SK-MEL-5 (cell line): ENCODE measurements around the gene LGALS8. TPM values are rescaled to one million over a fixed set of nuclear protein-coding genes. Genes with fewer than 3 reads are reported as not detected.
"Not testable (repeated sequence)": the region's sequence is repeated elsewhere in the genome, so short reads cannot be mapped to it uniquely, and the experiment has no call there.

Experiments used
- DNase-seq: peaks from one replicate; pipeline ENCODE4 v3.0.0-alpha.2; 2016; ENCODE audit warnings: low read depth, low spot score
- in situ Hi-C: cut with HindIII; loops from 2 replicates; pipeline ENCODE4 v1.10.0; 2016; ENCODE audit warnings: low sequenced_read_pairs, high pct_unique_total_duplicates, low pct_unique_long_range_greater_than_20kb
- total RNA-seq: library from RNA; depleted of rRNA; stranded (reverse); fragments of >200 nt; shearing (Covaris generic); gene quantifications from 2 replicates; pipeline ENCODE4 v1.2.3, GENCODE V29; 2014; rRNA removed

LGALS8 gene
- total RNA-seq, 1 experiment from 2014 or later, result 60.4 TPM

DNA sequence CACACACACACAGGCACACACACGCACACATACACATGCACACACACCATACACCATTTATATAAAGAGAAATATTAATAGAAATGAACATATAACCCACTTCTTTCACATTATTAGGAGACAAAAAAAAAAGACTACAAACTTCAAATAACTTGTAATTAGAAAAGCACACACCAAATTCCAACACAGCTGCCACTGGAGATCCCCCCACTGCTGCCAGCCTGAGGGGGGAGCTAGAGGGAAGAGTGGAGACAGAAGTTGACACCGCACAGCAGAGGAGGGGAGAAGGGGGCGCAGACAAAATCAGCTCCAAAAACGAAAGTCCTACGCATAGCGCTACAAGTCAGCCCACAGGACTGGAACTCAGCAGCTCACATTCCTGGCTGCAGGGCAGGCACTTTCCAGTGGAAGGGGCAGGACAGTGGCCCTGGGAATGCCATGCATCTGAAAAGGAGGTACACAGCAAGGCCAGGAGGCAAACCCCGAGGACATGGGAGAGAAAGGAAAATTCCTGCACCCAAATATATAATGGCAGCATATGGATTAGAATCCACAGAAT, 36.5 kb downstream of the LGALS8 start:
- DNase-seq, result no peak
- in situ Hi-C loops, result no loop called here

GRCh38 chr1:236561976-236562375, 38.2 kb downstream of the LGALS8 start:
- in situ Hi-C loops, result no loop called here
- DNase-seq, result no peak

- DNase-seq, result no peak
- in situ Hi-C loops, result no loop called here
These were observed 41.7 kb downstream of the LGALS8 start for GRCh38 chr1:236565530-236565929.

DNA sequence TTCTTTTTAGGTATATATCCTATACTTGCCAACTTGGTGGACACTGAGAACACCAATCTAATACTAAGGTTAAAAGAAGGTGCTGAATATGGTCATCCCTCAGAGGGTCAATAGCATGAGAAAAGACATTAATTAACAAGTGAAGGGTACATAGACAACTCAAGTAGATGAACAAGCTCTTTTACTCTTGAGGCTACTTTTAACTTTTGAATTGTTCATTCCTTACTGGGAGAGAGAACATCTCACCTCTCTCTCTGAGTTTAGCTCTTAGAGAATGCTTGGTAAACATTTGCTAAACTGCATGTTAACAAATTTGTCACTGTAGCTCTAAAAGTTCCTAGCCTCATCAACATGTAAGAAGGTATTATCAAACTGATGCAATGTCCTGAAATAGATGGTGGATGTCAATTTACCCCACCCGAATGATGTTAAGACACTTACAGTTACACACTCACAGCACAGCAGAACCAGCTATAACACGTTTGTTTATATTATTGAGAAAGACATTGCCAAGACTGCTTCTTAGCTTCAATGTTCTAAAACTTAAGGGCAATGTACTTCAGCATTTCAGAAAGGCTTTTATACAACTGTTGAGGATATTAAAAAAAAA, 44.6 kb downstream of the LGALS8 start:
- no peak for DNase-seq

GRCh38 chr1:236575523-236575922, 51.7 kb downstream of the LGALS8 start:
- in situ Hi-C loops, result no loop called here
- DNase-seq, result peak; percentile 34

More for the DNA sequence above, 44.6 kb downstream of the LGALS8 start:
- in situ Hi-C loops, result no loop called here

DNA sequence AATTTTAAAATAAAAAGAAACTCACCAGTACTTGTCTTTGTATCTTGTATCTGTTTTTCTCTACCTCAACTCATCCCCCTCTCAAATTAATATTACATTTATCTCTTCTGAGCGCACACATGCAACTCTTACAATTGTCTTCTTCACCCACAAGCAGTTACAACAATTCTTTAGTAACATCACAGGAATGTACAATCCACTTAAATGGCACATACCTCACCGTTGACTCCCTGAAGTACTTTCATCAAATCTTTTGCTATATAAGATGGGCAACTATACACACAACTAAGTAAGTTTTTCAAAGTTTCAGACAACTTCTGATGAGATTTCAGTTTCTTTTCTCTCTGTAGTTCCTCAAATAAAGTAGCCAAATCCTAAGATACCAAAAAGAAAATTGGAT, 52.2 kb downstream of the LGALS8 start:
- in situ Hi-C loops, result no loop called here
- DNase-seq, result no peak

GRCh38 chr1:236577041-236577440, 53.3 kb downstream of the LGALS8 start:
- in situ Hi-C loops, result not testable (repeated sequence)

DNA sequence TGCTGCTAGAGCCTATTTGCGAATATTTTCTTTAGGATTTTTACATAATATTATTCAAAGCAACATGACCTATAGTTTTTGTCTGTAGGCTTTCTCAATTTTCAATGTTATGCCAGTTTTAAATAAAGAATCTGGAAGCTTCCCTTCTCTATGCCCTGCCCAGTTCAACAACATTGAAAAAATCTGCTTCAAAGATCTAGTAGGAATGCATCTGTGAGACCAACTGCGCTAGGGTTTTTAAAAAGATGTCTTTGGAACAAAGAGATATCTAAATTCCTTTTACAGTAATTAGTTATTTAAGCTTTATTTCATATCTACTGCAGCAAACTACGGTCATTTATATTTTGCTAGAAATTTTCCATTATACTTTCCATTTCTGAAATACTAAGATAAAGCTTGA, 54.9 kb downstream of the LGALS8 start:
- in situ Hi-C loops, result no loop called here
- no peak for DNase-seq

More at GRCh38 chr1:236577041-236577440, 53.3 kb downstream of the LGALS8 start:
- DNase-seq, result not testable (repeated sequence)

DNA sequence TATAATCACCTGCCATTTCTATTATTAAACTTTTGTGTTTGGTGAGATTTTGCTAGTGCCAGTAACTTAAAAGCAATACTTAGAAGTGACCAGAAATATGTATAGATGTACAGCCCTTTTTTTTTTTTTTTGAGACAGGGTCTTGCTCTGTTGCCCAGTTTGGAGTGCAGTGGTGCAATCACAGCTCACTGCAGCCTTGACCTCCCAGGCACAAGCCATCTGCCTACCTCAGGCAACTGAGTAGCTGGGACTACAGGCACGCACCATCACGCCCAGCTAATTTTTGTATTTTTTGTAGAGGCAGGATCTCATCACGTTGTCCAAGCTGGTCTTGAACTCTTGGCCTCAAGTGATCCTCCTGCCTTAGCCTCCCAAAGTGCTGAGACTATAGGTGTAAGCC, 56.6 kb downstream of the LGALS8 start:
- in situ Hi-C loops, DNase-seq: not testable (repeated sequence)

- no peak for DNase-seq
- in situ Hi-C loops, result no loop called here
These were observed 57.7 kb downstream of the LGALS8 start for GRCh38 chr1:236581528-236581927.

DNA sequence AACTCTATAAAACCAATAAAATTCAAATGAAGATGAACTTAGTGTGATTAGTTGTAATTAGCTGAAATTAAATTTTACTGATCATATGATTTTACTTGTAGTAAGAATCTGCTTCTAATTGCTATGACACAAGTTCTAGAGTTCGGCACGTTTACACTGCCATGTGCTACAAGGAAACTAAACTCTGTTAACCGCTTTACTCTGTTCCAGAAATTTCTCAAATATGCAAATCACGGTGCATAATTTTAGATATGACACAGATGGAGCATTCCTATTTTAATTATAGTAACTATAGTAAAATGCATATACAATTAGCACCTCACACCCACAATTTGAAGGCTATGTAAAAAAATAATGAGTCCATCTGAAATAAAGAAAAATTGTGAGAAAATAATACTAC, 65.7 kb downstream of the LGALS8 start:
- DNase-seq, result no peak
- in situ Hi-C loops, result no loop called here

- in situ Hi-C loops, result no loop called here
These were observed 66.9 kb downstream of the LGALS8 start for GRCh38 chr1:236590553-236591150.

GRCh38 chr1:236602171-236602570, 78.4 kb downstream of the LGALS8 start:
- no peak for DNase-seq
- in situ Hi-C loops, result no loop called here

More at GRCh38 chr1:236590553-236591150, 66.9 kb downstream of the LGALS8 start:
- no peak for DNase-seq

Other genes with a start within 250 kb of the LGALS8 start
- 5.6 and 7.7 TPM in 2 replicates for gene ERO1B, start 242.0 kb upstream of the LGALS8 start, total RNA-seq
- gene EDARADD, start 129.7 kb upstream of the LGALS8 start, total RNA-seq, result 2.4 and 2.5 TPM in 2 replicates
- 43.3 and 47.4 TPM in 2 replicates for gene HEATR1, start 80.5 kb downstream of the LGALS8 start, total RNA-seq
- gene ACTN2, start 162.5 kb downstream of the LGALS8 start, total RNA-seq, result 0.98 and 2.7 TPM in 2 replicates